ENCODE data around the gene FOSL1. TPM values are rescaled to one million over a fixed set of nuclear protein-coding genes. Genes with fewer than 3 reads are reported as not detected.

Gene FOSL1
- total and polyA plus RNA-seq, 2 experiments from 2014 or later = 14.6 to 17.1 TPM

- TF ChIP-seq REST (IDR thresholded peaks at IDR 0.05; ENCODE audit: unreplicated experiment) (no peak), JUNB (IDR thresholded peaks at IDR 0.05; ENCODE audit: unreplicated experiment) (no peak), EZH2phosphoT487 (IDR thresholded peaks at IDR 0.05; ENCODE audit: unreplicated experiment) (no peak), CREB1 (CRISPR knock-in tag; IDR thresholded peaks at IDR 0.05; ENCODE audit: low read depth) (no peak), ETS1 (IDR thresholded peaks at IDR 0.05) (no peak)
These were observed 20.9 kb upstream of the FOSL1 start (continued) for GRCh38 chr11:65921033-65921555.

- H3K36me3 Mint-ChIP-seq (ENCODE audit: low read depth) = peaks cover 21% of the 10 kb centered on the region
- TF ChIP-seq STAT1 (IDR thresholded peaks at IDR 0.05; ENCODE audit: unreplicated experiment) = no peak
- no peak for TF ChIP-seq EZH2phosphoT487 (IDR thresholded peaks at IDR 0.05; ENCODE audit: unreplicated experiment)
- TF ChIP-seq ETS1 (IDR thresholded peaks at IDR 0.05) = no peak
- TF ChIP-seq CTCF (conservative IDR thresholded peaks at IDR 0.05; ENCODE audit: low read depth in 2 of 2) = no peak
- no peak for TF ChIP-seq REST (IDR thresholded peaks at IDR 0.05; ENCODE audit: unreplicated experiment)
- TF ChIP-seq ZNF114 (CRISPR knock-in tag; IDR thresholded peaks at IDR 0.05) = no peak
- TF ChIP-seq ZNF331 (CRISPR knock-in tag; IDR thresholded peaks at IDR 0.05; ENCODE audit: low read depth) = no peak
- no peak for TF ChIP-seq CREB1 (CRISPR knock-in tag; IDR thresholded peaks at IDR 0.05; ENCODE audit: low read depth)
- no peak for TF ChIP-seq EZH2 (IDR thresholded peaks at IDR 0.05; ENCODE audit: low read depth, unreplicated experiment)
- TF ChIP-seq NANOG (IDR thresholded peaks at IDR 0.05; ENCODE audit: borderline replicate concordance) = no peak
These were observed 20.2 kb upstream of the FOSL1 start for GRCh38 chr11:65920372-65920802.

More at GRCh38 chr11:65920372-65920802, 20.2 kb upstream of the FOSL1 start:
- Histone ChIP-seq H3F3A (replicated peaks; ENCODE audit: low read depth) (0 out of 2 replicates have a peak, but pooled peaks cover 4% of the 10 kb centered on the region), H3K36me3 (ENCODE audit: insufficient read depth) (no peaks in the 10 kb centered on the region; the same call in 1 of the 2 replicates), H2AFZ (no peak overlapping the region), H3K9me2 (ENCODE audit: insufficient read depth) (no peaks in the 10 kb centered on the region), H3K4me1 (ENCODE audit: insufficient read depth) (peaks cover 5% of the 10 kb centered on the region; the same call in 1 of the 2 replicates), H3K27me3 (ENCODE audit: insufficient read depth) (no peaks in the 10 kb centered on the region), H3K79me2 (replicated peaks; ENCODE audit: insufficient read depth) (peaks cover 7% of the 10 kb centered on the region), H3K4me2 (peak overlapping the region; percentile 95), H4K20me1 (replicated peaks; ENCODE audit: insufficient read depth) (no peaks in the 10 kb centered on the region), H3K4me3 (peak overlapping the region; percentile 87), H3K27ac (ENCODE audit: low read depth) (no peak overlapping the region)
- ATAC-seq (no peak), DNase-seq (ENCODE audit: low spot score) (no peak)
- no peaks in the 10 kb centered on the region for H3K9me3 Mint-ChIP-seq
- peaks cover under 1% of the 10 kb centered on the region; the same call in 2 of the 3 replicates for H3K4me1 Mint-ChIP-seq
- no peak overlapping the region for H3K27ac Mint-ChIP-seq
- peak overlapping the region; percentile 87 for H3K4me3 Mint-ChIP-seq
- peaks cover 15% of the 10 kb centered on the region for H3K27me3 Mint-ChIP-seq (ENCODE audit: insufficient read depth, low read depth, poor library complexity)

All from GM23338 (cell line).